GM12878 (cell line): ENCODE data around the gene HMGN4.

ENCODE experiments used
- BHLHE40 ChIP-seq, 2 experiments: fragments of 450-650 bp in 1 of 2; IDR thresholded peaks; 2 replicates each; pipeline ENCODE4 v1.6.1; 2011 to 2017; ENCODE audit warnings: low read depth in 2 of 2, borderline replicate concordance in 1 of 2, improper control_type of control experiment in 1 of 2, low read length in 1 of 2, mild to moderate bottlenecking in 1 of 2
- POLR2A ChIP-seq: IDR thresholded peaks from 2 replicates; pipeline ENCODE4 v1.6.1; 2011; ENCODE audit warnings: low read depth, mild to moderate bottlenecking, low read length

DNA sequence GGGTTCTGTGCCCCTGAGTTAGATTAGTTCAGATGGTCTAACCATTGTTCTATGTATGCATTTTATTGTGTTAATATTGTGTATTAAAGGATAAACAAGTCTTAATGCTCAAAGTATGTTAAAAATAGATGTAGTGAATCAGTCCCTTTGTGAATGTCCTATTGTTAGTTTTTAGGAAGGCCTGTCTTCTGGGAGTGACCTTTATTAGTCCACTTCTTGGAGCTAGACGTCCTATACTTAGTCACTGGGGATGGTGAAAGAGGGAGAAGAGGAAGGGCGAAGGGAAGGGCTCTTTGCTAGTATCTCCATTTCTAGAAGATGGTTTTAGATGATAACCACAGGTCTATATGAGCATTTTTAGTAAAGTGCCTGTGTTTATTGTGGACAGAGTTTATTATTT, 12.3 kb upstream of the HMGN4 start:
- TF ChIP-seq POLR2A (no peak), BHLHE40 (IDR thresholded peaks at IDR 0.05; ENCODE audit: borderline replicate concordance in 1 of 2, low read depth in 2 of 2, low read length in 1 of 2) (no peak)
